Dendritic cell treated with granulocyte-macrophage colony-stimulating factor and Interleukin-4, amounts not matched to agents 40 ng/mL and 50 ng/mL, for 4 days (primary cell): ENCODE results near the gene HEY2.

ENCODE experiments used
- H3K27ac Mint-ChIP-seq: one replicate; pipeline ENCODE4 v1.8.0; 2022; ENCODE audit warnings: mild to moderate bottlenecking, mixed read lengths
- H3K27me3 Mint-ChIP-seq: one replicate; pipeline ENCODE4 v1.8.0; 2022; ENCODE audit warnings: mild to moderate bottlenecking, mixed read lengths
- H3K36me3 Mint-ChIP-seq: one replicate; pipeline ENCODE4 v1.8.0; 2022; ENCODE audit warnings: low read depth, mixed read lengths
- H3K4me1 Mint-ChIP-seq: one replicate; pipeline ENCODE4 v1.8.0; 2022; ENCODE audit warnings: low read depth, mixed read lengths
- H3K4me3 Mint-ChIP-seq: one replicate; pipeline ENCODE4 v1.8.0; 2022; ENCODE audit warnings: mild to moderate bottlenecking, moderate library complexity, mixed read lengths
- H3K9me3 Mint-ChIP-seq: one replicate; pipeline ENCODE4 v1.8.0; 2022; ENCODE audit warnings: mixed read lengths
- intact Hi-C: fragments of 100-400 bp; cut with micrococcal nuclease; formaldehyde crosslinking; loops from one replicate; pipeline ENCODE4 v1.15.0; 2022

Gene HEY2

DNA sequence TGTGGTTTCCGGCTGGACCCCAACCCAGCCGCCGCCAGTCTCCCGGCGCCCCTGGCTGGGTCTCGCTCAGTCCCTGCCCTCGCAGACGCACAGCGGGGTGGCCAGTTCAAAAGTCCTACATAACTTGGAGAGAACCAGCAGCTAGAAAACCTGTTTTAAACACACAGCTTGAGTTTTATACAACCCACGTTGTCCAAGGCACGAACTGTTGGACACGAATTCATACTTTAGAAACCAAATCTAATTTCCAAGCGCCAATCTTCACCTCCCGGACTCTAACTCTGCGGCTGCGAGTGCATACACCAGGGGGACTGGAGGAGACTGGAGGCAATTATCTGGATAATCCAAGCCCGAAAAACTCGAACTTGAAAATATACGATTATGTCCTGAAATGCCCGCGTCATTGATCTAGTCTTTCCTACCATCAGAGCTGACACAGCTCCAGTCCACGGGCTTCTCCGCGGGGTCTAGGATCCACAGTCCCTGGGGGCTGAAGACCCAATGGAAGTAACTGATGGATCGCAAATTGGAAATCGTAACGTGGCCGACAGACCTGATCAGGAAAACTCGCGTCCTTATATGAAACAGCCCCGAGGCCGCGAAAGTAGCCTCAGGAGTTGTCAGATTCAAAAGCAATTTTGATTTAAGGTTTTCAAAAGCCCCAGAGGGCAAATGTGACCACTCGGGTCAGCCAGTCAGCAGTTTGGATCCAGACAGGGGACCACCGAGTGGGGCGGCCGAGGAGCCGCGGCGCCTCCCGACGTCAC is 843 bp upstream of the HEY2 start:
- H3K4me3 Mint-ChIP-seq = peak overlapping the region; percentile 68
- H3K9me3 Mint-ChIP-seq = no peaks in the 10 kb centered on the region
- peaks cover 33% of the 10 kb centered on the region for H3K4me1 Mint-ChIP-seq
- intact Hi-C loops = no loop called here
- no peaks in the 10 kb centered on the region for H3K36me3 Mint-ChIP-seq
- H3K27ac Mint-ChIP-seq = no peak overlapping the region
- H3K27me3 Mint-ChIP-seq = peaks cover 80% of the 10 kb centered on the region

DNA sequence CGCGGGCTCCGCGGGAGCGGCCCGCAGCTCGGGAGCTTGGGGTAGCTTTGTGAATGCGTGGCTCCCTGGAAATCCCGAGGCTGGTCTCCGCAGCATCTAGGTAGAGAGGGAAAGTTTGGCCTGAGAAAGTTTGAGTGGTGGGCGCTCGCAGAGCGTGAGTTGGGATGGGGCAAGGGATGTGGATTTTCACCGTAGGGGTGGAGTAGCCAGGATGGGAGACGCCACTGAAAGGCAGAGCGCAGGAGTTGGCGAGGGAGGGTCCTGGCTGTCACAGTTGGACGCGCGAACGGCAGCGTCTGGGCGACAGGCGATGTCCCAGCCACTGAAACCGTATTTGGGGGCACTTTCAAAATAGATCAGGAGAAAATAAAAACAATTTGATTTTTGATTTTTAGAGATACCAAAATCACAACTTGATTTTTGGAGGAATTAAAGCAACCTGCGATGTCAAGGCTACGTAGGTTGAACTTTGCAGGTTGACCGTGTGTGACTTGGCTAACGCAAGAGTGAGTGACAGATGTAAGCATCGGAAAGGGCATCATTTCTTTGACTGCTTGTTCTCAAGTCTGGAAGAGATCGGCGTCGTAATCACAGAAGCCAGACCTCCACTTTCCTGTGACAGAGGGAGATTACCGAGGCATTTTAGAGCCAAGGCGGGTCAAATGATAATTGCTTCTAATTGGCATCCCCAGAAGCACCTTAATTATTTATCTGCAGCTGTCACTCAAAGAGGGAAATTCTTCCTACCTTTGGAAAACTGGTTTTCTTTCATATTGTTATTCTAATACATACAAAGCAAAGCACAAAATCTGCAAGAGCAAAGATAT is 646 bp downstream of the HEY2 start:
- Mint-ChIP-seq H3K9me3 (no peaks in the 10 kb centered on the region), H3K4me1 (peaks cover 33% of the 10 kb centered on the region), H3K27ac (no peak overlapping the region), H3K27me3 (peaks cover 82% of the 10 kb centered on the region), H3K4me3 (peak overlapping the region; percentile 68), H3K36me3 (no peaks in the 10 kb centered on the region)
- intact Hi-C loops = no loop called here

DNA sequence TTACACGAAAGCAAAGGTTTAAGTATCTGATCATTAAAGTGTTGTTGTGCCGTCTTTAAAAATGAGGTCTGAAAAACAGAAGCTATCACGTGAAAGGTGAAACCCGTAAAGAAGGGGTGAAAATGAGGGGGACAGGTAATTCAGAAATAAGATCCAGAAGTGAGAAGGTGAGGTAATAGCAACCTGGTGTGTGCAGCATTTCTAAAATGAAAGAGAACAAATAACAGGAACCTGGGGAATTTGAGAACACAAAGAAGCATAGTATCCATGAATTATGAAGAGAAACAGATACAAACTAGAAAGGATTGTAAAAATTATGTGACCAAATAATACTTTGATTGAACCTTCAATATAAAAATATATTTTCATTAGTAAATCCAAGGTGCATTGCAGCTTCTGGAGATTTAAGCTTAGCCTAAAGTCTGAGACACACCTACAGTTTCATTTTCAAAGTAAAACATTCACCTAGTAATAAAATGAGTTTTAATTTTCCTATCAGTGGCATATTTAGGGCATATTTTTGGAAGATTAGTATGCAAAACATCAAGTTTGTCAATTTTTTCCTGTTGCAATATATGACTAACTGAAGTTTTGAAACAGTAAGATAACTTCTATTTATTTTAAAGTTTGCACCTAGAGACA is 1.4 kb downstream of the HEY2 start:
- H3K4me3 Mint-ChIP-seq = no peak overlapping the region
- H3K36me3 Mint-ChIP-seq = no peaks in the 10 kb centered on the region
- intact Hi-C loops = no loop called here
- H3K27me3 Mint-ChIP-seq = peaks cover 79% of the 10 kb centered on the region
- no peaks in the 10 kb centered on the region for H3K9me3 Mint-ChIP-seq
- H3K27ac Mint-ChIP-seq = no peak overlapping the region
- peaks cover 33% of the 10 kb centered on the region for H3K4me1 Mint-ChIP-seq

DNA sequence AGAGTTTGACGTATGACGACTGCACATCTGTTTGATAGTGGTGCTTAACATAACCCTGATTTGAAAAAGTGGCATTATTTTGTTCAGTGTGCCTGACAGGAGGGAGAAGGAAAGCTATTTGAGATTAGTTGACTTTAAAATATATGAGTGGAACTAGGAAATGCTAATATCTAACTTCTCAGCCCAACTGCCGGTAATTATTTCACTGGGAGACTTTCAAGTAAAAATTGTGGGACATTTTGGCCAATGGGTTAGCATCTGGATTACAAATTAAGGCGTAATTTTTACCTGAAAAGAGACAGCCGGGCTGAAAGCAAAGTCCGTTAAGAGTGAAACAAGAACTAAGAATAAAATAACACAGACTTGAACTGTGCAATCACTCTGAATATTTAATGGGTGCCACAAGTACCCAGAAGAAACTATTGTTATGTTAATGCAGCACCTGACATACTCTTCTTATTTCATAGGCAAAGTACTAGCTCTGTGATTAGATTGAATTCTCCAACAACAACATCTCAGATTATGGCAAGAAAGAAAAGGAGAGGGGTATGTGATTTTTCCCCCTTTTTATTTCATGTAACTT is 2.0 kb downstream of the HEY2 start:
- Mint-ChIP-seq H3K27me3 (peaks cover 76% of the 10 kb centered on the region), H3K27ac (no peak overlapping the region), H3K4me1 (peaks cover 31% of the 10 kb centered on the region), H3K4me3 (no peak overlapping the region), H3K9me3 (no peaks in the 10 kb centered on the region), H3K36me3 (no peaks in the 10 kb centered on the region)
- intact Hi-C loops = no loop called here

DNA sequence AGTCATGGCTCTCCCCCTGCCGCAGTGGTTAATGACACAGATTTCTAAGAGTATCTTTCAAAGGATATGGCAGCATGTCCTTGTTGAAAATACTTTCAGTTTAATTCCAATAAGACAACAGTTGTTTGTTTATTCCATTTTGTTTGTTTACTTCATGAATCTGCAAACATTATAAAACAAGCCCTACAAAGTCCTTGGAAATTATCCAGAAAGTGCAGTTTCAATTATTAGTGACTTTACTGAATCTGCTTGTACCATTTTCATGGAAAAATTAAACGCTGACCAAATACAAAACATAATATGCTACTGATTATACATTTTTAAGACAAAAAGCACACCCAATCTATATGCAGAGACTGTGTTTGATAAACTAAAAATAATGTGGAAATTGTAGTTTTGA is 3.3 kb downstream of the HEY2 start:
- H3K27ac Mint-ChIP-seq = no peak overlapping the region
- H3K4me3 Mint-ChIP-seq = no peak overlapping the region
- intact Hi-C loops = loop anchor here (1.0 kb wide), 1 partner anchor 438 kb away; no protein-coding TSS in a partner anchor
- H3K9me3 Mint-ChIP-seq = no peaks in the 10 kb centered on the region
- peaks cover 73% of the 10 kb centered on the region for H3K27me3 Mint-ChIP-seq
- H3K36me3 Mint-ChIP-seq = no peaks in the 10 kb centered on the region
- peaks cover 25% of the 10 kb centered on the region for H3K4me1 Mint-ChIP-seq

DNA sequence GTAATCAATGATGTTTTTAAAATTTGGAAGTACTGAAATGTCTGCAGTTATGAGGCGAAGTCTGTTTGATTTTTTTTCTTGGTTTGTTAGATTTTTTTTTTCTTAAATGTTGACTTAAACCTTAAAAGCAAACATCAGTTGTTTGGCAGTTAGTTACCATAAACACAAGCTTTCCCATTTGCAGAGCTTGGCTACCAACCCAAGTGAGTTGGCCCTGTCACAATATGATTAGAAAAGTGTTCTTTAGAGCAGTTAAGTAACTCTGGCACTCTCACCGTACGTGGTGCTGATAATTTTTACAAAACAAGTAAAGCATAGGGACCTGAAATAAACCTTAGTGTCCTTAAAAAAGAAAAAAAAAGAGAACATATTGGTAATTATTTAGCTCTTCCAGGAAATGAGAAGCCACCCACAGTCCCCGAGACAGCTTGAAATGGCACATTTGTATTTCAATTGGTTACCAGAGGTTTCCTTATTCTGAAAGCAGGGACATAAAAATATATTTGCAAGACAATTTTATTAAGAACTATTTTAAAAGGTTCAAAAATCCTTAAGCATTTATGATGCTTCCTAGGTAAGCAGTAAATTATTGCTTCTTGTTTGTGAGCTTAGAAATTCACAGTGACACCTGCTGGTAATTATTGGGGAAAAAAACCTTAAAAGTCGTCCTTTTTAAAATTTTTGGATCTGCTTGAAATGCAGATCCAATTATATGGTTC is 3.9 kb downstream of the HEY2 start:
- intact Hi-C loops = loop anchor here (1.0 kb wide), 1 partner anchor 439 kb away; no protein-coding TSS in a partner anchor
- Mint-ChIP-seq H3K27me3 (peaks cover 67% of the 10 kb centered on the region), H3K4me1 (peaks cover 20% of the 10 kb centered on the region), H3K4me3 (no peak overlapping the region), H3K36me3 (no peaks in the 10 kb centered on the region), H3K9me3 (no peaks in the 10 kb centered on the region), H3K27ac (no peak overlapping the region)

DNA sequence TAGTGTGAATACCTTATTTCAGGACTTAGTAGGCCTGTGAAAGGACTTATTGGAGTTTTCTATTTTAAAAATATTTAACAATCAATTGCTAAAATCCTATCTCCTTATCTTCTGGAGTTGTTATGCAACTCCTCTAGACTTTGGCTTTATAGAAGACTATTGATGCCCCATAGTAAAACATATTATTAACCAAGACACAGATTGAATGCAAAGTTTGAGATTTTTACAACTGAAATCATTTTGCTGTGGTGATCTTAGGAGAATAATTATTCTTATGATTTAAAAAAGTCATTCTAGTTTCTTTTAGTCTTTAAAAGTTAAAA is 4.5 kb downstream of the HEY2 start:
- H3K27me3 Mint-ChIP-seq = peaks cover 62% of the 10 kb centered on the region
- no peak overlapping the region for H3K27ac Mint-ChIP-seq
- H3K4me1 Mint-ChIP-seq = peaks cover 14% of the 10 kb centered on the region
- no peaks in the 10 kb centered on the region for H3K36me3 Mint-ChIP-seq
- H3K4me3 Mint-ChIP-seq = no peak overlapping the region
- intact Hi-C loops = loop anchor here (1.0 kb wide), 1 partner anchor 440 kb away; no protein-coding TSS in a partner anchor
- H3K9me3 Mint-ChIP-seq = no peaks in the 10 kb centered on the region

- Mint-ChIP-seq H3K27me3 (peaks cover 64% of the 10 kb centered on the region), H3K36me3 (no peaks in the 10 kb centered on the region), H3K4me1 (peaks cover 13% of the 10 kb centered on the region), H3K9me3 (no peaks in the 10 kb centered on the region), H3K27ac (no peak overlapping the region), H3K4me3 (no peak overlapping the region)
- intact Hi-C loops = no loop called here
Observed at GRCh38 chr6:125754566-125754965, 5.1 kb downstream of the HEY2 start.

GRCh38 chr6:125759184-125759902 is 9.9 kb downstream of the HEY2 start:
- Mint-ChIP-seq H3K36me3 (no peaks in the 10 kb centered on the region), H3K4me1 (no peaks in the 10 kb centered on the region), H3K27ac (no peak overlapping the region), H3K27me3 (peaks cover 48% of the 10 kb centered on the region), H3K9me3 (no peaks in the 10 kb centered on the region), H3K4me3 (no peak overlapping the region)
- intact Hi-C loops = no loop called here

DNA sequence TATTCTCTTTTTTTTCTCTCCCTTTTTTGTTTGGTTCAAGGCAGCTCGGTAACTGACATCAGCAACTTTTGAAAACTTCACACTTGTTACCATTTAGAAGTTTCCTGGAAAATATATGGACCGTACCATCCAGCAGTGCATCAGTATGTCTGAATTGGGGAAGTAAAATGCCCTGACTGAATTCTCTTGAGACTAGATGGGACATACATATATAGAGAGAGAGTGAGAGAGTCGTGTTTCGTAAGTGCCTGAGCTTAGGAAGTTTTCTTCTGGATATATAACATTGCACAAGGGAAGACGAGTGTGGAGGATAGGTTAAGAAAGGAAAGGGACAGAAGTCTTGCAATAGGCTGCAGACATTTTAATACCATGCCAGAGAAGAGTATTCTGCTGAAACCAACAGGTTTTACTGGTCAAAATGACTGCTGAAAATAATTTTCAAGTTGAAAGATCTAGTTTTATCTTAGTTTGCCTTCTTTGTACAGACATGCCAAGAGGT is 10.6 kb downstream of the HEY2 start:
- H3K36me3 Mint-ChIP-seq = no peaks in the 10 kb centered on the region
- intact Hi-C loops = no loop called here
- no peak overlapping the region for H3K4me3 Mint-ChIP-seq
- no peaks in the 10 kb centered on the region for H3K9me3 Mint-ChIP-seq
- no peak overlapping the region for H3K27ac Mint-ChIP-seq
- peaks cover 43% of the 10 kb centered on the region for H3K27me3 Mint-ChIP-seq
- H3K4me1 Mint-ChIP-seq = no peaks in the 10 kb centered on the region

- no peak overlapping the region for H3K27ac Mint-ChIP-seq
- no peak overlapping the region for H3K4me3 Mint-ChIP-seq
- H3K36me3 Mint-ChIP-seq = no peaks in the 10 kb centered on the region
- intact Hi-C loops = no loop called here
- no peaks in the 10 kb centered on the region for H3K9me3 Mint-ChIP-seq
- H3K27me3 Mint-ChIP-seq = peaks cover 41% of the 10 kb centered on the region
- no peaks in the 10 kb centered on the region for H3K4me1 Mint-ChIP-seq
Observed at GRCh38 chr6:125764121-125764671, 14.8 kb downstream of the HEY2 start.

- H3K27me3 Mint-ChIP-seq = peaks cover 32% of the 10 kb centered on the region
- no peaks in the 10 kb centered on the region for H3K9me3 Mint-ChIP-seq
- H3K36me3 Mint-ChIP-seq = no peaks in the 10 kb centered on the region
- H3K4me1 Mint-ChIP-seq = peaks cover 5% of the 10 kb centered on the region
- H3K27ac Mint-ChIP-seq = no peak overlapping the region
- H3K4me3 Mint-ChIP-seq = no peak overlapping the region
- intact Hi-C loops = no loop called here
Observed at GRCh38 chr6:125765944-125766343, 16.5 kb downstream of the HEY2 start.
